ENCODE data around the gene FXYD3. TPM values are rescaled to one million over a fixed set of nuclear protein-coding genes. Genes with fewer than 3 reads are reported as not detected.
A peak's percentile ranks its signal among the peaks of the same experiment; 100 is the strongest.

Gene FXYD3
- total RNA-seq, 1 donor from 2014 or later, result not detected

DNA sequence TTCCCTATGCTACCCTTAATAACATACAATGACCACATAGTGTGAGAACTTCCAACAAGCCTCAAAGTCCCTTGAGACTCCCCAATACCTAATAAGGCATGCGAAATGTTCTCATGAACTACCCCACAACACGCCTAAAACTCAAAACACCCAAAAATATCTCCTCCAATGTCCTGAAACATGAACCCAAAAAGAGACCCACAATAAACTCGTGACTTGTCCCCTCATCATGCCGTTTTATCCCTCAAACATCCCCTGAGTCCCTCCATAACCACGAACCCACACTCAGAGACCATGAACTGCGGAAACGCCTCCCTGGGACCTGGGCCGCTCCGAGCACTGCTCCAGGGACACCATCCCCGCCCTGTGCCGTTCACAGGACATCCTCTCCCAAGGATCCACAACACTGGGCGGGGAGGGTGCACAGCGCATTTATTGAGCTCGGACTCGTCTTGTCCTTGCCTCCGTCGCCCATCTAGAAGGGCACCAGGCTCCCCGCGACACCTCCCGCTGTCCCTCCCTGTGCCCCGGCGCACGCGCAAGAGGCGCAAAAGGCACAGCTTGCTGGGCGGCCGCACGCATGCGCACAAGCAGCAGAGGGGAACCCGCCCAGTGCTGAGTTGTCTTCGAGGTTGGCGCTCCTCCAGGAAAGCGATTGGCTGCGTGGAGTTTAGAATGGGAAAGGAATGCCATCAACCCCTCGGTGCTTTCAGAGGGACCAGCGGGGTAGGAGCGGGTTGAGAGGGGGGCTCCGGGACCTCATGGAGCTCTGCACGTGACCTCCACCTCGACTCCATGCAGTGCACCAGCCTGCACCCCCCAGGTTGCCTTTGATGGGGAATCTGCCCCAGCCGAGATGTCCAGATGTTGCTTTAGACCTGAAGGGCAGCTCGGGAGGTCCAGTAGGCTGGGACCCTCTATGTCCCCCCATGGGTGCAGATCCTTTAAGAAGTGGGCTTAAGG is 8.8 kb downstream of the FXYD3 start:
- peak overlapping the region; percentile 83 for H3K4me3 Mint-ChIP-seq
- ATAC-seq (ENCODE audit: low read depth) (peak; percentile 98), DNase-seq (peak; percentile 83)
- no peaks in the 10 kb centered on the region for H3K9me3 Mint-ChIP-seq
- H3K27me3 Mint-ChIP-seq, result no peaks in the 10 kb centered on the region
- ChIA-PET CTCF (interaction anchor here (0.7 to 1.3 kb wide), 6 partner anchors 10 to 371 kb away, joined by 3 to 6 read pairs (median 3); partner anchors contain the start of gene FXYD5), POLR2A (interaction anchor here (0.5 to 1.4 kb wide), 7 partner anchors 9 to 143 kb away, joined by 3 to 6 read pairs (median 3); partner anchors contain the start of genes FXYD5 and LGI4)
- no peaks in the 10 kb centered on the region for H3K36me3 Mint-ChIP-seq (ENCODE audit: low read depth)
- TF ChIP-seq, protein P1, sequence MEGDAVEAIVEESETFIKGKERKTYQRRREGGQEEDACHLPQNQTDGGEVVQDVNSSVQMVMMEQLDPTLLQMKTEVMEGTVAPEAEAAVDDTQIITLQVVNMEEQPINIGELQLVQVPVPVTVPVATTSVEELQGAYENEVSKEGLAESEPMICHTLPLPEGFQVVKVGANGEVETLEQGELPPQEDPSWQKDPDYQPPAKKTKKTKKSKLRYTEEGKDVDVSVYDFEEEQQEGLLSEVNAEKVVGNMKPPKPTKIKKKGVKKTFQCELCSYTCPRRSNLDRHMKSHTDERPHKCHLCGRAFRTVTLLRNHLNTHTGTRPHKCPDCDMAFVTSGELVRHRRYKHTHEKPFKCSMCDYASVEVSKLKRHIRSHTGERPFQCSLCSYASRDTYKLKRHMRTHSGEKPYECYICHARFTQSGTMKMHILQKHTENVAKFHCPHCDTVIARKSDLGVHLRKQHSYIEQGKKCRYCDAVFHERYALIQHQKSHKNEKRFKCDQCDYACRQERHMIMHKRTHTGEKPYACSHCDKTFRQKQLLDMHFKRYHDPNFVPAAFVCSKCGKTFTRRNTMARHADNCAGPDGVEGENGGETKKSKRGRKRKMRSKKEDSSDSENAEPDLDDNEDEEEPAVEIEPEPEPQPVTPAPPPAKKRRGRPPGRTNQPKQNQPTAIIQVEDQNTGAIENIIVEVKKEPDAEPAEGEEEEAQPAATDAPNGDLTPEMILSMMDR (IDR thresholded peaks at IDR 0.05), result no peak
- peaks cover 14% of the 10 kb centered on the region for H3K4me1 Mint-ChIP-seq
- H3K27ac Mint-ChIP-seq, result peak overlapping the region; percentile 67
- intact Hi-C loops (cut with micrococcal nuclease), result loop anchor here (1.0 kb wide), 1 partner anchor 17 kb away; no protein-coding TSS in a partner anchor

DNA sequence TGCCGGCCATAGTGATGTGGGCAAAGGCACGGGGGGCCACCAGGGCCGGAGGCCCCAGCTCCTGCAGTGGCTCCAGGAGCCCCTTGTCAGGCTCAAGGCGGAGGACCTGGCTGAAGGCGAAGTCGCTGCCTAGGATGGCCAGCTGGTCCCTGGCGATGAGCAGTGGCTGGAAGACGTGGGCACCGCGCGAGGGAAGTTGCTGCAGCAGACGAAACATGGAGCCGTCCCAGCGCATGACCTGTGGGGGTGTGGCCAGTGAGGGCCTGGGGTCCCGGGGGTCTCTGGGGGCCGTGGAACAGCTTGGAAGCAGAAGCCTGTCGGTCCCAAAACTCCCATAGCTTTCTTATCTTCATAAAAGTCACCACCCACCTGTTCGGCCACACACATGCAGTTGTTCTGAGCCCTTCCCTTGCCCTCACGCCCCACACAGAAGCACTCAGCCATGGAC is 9.7 kb downstream of the FXYD3 start:
- ChIA-PET CTCF (interaction anchor here (1.2 kb wide), 1 partner anchor 370 kb away, joined by 3 read pairs; no protein-coding TSS in a partner anchor), POLR2A (interaction anchor here (1.0 kb wide), 1 partner anchor 10 kb away, joined by 6 read pairs; the partner anchor contains the start of gene LGI4)
- Mint-ChIP-seq H3K27me3 (no peaks in the 10 kb centered on the region), H3K4me3 (no peak overlapping the region), H3K36me3 (ENCODE audit: low read depth) (no peaks in the 10 kb centered on the region), H3K27ac (no peak overlapping the region), H3K4me1 (peaks cover 14% of the 10 kb centered on the region), H3K9me3 (no peaks in the 10 kb centered on the region)
- intact Hi-C loops (cut with micrococcal nuclease), result no loop called here
- DNase-seq (no peak), ATAC-seq (ENCODE audit: low read depth) (no peak)
- TF ChIP-seq, protein P1 (IDR thresholded peaks at IDR 0.05), result no peak

DNA sequence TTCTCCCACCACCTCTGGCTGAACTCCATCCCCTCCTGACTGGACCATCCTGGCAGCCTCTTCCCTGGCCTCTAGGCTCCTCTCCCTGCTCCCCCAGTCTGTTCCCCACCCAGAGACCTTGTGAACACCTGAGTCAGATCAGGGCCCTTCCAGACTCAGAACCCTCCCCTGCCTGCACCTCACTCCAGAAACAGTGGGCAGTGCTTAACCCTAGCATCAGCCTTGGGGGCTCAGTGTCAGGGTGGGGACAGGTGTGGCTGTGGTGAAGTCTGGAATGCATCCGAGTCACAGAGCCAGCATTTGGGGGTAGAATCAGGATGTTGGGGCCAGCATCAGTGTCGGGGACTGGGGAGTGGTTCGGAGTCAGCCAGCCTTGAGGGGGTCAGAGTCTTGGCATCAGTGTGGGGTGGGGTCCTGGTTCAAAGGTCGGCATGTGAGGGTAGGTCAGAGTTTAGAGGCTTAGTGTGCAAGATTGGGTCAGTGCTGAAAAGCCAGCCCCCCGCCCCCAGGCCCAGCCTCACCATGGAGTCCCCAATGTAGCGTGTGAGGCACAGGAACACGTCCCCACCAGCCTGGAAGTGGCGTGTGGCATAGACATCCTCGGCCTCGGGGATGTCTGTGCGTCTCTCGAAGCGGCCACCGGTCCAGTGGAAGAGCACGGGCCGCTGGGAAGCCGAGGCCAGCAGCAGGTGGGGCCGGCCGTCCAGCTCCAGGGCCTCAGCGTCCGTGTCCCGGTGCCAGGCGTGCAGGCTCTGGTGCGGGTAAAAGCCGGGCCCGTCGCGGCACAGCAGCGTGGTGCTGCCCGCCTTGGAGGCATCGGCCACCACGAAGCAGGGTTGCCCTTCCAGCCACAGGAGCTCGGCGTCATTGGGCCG is 10.4 kb downstream of the FXYD3 start:
- CTCF ChIA-PET, result no interaction called here
- H3K27ac Mint-ChIP-seq, result no peak overlapping the region
- POLR2A ChIA-PET, result no interaction called here
- no peaks in the 10 kb centered on the region for H3K9me3 Mint-ChIP-seq
- ATAC-seq (ENCODE audit: low read depth) (no peak), DNase-seq (no peak)
- H3K4me3 Mint-ChIP-seq, result peak overlapping the region; percentile 5
- H3K4me1 Mint-ChIP-seq, result peaks cover 14% of the 10 kb centered on the region
- TF ChIP-seq, protein P1 (IDR thresholded peaks at IDR 0.05), result no peak
- H3K36me3 Mint-ChIP-seq (ENCODE audit: low read depth), result no peaks in the 10 kb centered on the region
- intact Hi-C loops (cut with micrococcal nuclease), result no loop called here
- H3K27me3 Mint-ChIP-seq, result no peaks in the 10 kb centered on the region

DNA sequence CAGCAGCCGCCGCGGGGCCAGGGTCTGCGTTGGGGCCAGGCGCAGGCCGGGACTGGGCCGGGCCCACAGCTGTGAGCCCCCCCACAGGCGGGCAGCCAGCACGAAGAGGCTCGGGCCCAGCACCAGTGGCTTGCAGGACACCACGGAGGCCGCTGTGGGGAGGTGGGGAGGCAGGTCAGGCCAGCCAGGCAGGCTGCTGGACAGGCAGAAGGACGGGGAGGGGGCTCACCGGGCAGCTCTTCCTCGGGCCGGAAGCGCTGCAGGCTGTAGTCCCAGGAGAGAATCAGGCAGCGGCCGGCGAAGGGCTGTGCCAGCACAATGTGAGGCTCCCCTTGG is 11.0 kb downstream of the FXYD3 start:
- Mint-ChIP-seq H3K9me3 (no peaks in the 10 kb centered on the region), H3K4me3 (no peak overlapping the region)

More for the DNA sequence above, 11.0 kb downstream of the FXYD3 start:
- no peaks in the 10 kb centered on the region for H3K27me3 Mint-ChIP-seq
- DNase-seq (no peak), ATAC-seq (ENCODE audit: low read depth) (no peak)
- H3K4me1 Mint-ChIP-seq, result peaks cover 14% of the 10 kb centered on the region
- no peak overlapping the region for H3K27ac Mint-ChIP-seq
- intact Hi-C loops (cut with micrococcal nuclease), result no loop called here
- ChIA-PET POLR2A (no interaction called here), CTCF (interaction anchor here (1.3 kb wide), 1 partner anchor 10 kb away, joined by 4 read pairs; no protein-coding TSS in a partner anchor)
- TF ChIP-seq, protein P1 (IDR thresholded peaks at IDR 0.05), result no peak
- no peaks in the 10 kb centered on the region for H3K36me3 Mint-ChIP-seq (ENCODE audit: low read depth)
